T-helper 2 cell (primary cell): ENCODE measurements around the gene SSC5D.
"Not testable (repeated sequence)": the region's sequence is repeated elsewhere in the genome, so short reads cannot be mapped to it uniquely, and the experiment has no call there.

Experiments used
- DNase-seq, 5 experiments: peaks; one replicate each; pipeline versions ENCODE4 v3.0.0 to v3.0.0-alpha.2; 2012 to 2022
- total RNA-seq, 2 donors: gene quantifications; one replicate each; lab custom pipeline; 2026; lab: John Stamatoyannopoulos, UW

The SSC5D gene
- 0.31 to 0.74 reads per million in 2 donors for total RNA-seq

DNA sequence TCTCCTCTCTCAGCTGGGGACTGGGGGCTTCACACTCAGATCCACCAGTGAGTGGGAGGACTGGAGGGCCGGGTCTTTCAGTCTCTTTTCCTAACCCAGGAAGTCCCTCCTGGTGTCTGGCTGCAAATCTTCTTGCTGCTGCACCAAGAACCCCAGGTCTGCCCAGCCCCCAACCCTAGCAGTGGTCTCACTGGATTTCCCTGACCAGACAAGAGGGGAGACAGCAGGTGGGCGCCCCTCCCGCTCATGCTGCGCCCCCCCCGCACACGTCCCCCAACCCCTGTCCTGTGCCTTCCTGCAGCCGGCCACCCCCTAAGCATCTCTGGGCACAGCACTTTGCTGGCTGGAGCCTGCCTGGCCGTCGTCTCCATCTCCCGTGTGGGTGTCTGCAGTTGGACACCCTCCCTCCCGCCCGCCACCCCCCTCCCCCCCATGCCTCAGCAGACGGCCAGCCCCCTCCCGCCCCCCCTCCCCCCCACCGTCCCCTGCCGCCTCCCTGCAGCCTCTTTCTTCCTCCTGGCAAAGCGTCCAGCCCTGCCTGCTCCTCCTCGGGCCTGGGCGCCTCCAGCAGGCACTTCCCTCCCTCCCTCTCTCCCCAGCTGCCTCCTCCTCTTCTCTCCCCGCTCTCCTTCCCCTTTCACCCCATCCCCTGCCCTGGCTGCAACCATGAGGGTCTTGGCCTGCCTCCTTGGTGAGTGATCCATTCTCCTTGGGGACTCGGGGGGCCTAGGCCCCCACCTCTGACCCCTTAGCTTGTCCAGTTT, at the start of gene SSC5D:
Gene SSC5D, plus strand, starts transcription at position 513 of the 764 bp plus-strand sequence. Its CDS starts 154 bp downstream, at position 667.
- DNase-seq, result no peak

DNA sequence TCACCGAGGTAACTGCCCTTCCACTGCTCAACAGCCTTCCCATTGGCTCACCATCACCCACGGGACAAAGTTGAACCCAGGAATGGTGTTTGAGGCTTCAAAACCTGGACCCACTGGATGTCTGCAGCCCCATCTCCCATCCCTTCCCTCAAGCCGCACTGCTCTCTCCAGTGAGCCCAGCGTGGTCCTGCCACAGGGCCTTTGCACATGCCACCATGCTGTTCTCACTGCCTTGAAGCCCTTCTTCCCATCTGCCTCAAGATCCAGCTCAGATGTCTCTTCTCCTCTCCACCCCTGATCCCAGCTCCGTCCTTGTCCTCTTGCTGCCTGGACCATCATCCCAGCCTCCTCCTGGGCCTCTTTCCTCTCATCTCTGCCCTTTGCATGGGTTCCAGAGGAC, 49.2 kb upstream of the SSC5D start:
- no peak for DNase-seq

GRCh38 chr19:55440411-55441105, 47.7 kb upstream of the SSC5D start:
- DNase-seq, result no peak

- DNase-seq, result no peak
These were observed 46.9 kb upstream of the SSC5D start for GRCh38 chr19:55441319-55441691.

GRCh38 chr19:55441692-55442321, 46.4 kb upstream of the SSC5D start:
- DNase-seq, result no peak

DNA sequence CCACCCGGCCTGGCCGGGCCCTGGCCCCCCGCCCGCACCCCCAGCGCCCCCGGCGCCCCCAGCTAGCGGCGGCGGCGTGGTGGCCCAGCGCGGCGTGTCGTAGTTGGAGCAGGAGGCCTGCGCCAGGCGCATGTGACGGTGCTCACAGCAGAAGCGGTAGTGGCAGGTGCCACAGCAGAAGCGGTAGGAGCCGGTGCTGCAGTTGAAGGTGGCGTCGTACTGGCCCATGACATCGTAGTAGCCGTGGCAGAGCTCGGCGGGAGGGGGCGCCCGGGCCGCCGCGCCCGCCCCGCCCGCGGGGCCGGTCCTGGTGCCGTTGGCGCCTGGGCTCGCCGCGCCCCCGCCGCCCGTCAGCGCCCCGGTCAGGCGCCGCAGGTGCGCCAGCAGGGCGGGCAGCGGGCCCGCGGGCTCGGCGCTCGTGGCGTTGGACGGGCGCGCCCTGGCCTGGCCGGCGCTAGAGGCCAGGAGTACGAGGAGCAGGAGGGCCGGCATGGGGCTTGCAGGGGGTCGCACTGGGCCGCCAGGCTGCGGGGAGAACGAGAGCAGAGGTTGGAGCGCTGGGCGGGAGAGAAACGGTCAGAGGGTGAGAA, 45.8 kb upstream of the SSC5D start:
- no peak for DNase-seq

GRCh38 chr19:55443045-55443823, 45.0 kb upstream of the SSC5D start, which contains the start of gene SHISA7:
Gene SHISA7 (minus strand): TSS chr19:55443300. CDS start chr19:55442863, 437 bp downstream.
- DNase-seq, result no peak

DNA sequence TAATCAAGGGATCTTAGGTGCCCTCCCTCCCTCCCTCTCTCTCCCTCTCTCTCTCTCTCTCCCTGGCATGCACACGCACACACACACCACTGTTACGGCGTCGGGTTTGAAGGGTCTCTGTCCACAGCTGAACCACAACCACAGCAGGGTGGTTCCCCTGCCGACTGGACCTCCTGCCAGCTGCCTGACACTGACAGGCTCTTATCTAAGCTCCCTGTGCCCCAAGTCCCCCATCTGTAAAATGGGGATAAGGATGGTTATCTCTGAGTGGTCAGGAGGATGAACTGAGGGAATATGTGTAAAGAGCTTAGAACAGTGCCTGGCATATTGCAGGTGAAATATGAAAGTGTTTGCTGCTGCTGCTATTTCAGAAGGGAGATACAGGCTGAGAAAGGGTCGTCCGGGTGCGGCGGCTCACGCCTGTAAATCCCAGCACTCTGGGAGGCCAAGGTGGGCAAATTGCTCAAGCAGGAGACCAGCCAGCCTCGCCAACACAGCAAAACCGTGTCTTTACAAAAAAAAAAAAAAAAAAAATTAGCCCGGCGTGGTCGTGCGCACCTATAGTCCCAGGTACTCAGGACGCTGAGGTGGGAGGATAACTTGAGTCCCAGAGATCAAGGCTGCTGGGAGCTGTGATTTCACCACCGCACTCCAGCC, 44.3 kb upstream of the SSC5D start:
- no peak for DNase-seq

- no peak for DNase-seq
These were observed 43.6 kb upstream of the SSC5D start for GRCh38 chr19:55444646-55445045.

DNA sequence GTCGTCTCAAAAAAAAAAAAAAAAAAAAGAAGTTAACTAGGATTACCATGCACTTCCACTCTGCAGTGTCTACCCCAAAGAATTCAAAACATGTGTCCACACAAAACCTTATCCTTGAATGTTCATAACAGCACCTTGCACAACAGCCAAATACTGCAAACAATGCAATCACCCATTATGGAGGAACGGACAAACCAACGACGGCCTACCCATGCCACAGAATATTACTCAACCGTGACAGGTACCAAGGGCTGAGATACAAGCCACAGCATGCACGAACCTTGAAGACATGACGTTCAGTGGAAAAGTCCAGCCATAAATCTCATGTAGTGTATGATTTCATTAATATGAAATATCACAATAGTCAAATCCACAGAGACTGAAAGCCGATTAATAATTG, 42.2 kb upstream of the SSC5D start:
- DNase-seq, result no peak

DNA sequence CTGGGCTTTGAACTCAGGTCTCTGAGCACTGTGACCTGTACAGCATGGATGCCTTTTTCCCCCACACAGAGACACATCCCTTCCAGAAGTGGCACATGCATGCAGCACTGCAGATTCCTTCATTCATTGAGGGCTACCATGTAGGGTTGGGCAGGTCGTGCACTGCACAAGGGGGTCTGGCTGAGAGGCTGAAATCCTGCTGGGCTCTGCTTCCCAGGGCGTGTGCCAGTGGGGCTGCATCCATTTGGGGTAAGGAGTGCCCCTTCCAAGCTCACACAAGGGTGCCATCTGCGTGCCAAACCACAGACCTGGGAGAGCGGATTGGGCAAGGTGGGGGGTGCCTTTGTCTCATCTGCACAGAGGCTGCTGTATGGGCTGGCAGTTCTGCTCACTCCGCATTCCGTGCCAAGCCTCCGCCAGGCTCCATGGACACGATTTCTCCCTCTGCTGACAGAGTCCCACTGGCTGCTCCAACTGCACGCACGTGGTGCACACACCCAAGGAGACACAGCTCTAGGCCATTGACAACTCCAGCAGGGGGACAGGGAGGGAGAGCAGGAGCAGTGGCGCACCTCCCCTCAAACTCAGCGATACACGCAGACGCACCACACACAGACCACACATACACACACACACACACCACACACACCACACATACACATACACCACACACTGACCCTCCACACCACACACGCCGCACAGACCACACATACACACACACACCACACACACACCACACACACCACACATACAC, 40.6 kb upstream of the SSC5D start:
- no peak for DNase-seq

- DNase-seq, result not testable (repeated sequence)
These were observed 40.1 kb upstream of the SSC5D start for GRCh38 chr19:55448175-55448490.

DNA sequence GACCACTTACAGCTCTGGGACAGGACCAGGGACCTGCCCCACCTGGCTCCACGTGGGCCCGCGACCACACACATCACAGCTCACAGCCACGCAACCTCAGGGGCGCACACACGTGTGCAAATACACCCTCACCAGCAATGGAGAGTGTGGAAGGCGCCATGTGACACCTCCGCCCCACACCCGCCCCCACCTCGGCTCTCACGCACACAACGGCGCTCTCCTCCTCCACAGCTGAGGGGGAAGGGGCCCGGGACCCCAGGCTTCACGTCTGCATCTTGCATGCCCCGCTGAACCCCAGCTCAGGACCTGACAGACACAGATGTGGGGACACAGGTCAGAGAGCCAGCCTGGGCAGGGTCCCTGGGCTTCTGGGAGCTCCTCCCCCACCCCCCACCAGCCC, 38.8 kb upstream of the SSC5D start:
- no peak for DNase-seq

GRCh38 chr19:55451163-55451964, 36.9 kb upstream of the SSC5D start:
- no peak for DNase-seq

DNA sequence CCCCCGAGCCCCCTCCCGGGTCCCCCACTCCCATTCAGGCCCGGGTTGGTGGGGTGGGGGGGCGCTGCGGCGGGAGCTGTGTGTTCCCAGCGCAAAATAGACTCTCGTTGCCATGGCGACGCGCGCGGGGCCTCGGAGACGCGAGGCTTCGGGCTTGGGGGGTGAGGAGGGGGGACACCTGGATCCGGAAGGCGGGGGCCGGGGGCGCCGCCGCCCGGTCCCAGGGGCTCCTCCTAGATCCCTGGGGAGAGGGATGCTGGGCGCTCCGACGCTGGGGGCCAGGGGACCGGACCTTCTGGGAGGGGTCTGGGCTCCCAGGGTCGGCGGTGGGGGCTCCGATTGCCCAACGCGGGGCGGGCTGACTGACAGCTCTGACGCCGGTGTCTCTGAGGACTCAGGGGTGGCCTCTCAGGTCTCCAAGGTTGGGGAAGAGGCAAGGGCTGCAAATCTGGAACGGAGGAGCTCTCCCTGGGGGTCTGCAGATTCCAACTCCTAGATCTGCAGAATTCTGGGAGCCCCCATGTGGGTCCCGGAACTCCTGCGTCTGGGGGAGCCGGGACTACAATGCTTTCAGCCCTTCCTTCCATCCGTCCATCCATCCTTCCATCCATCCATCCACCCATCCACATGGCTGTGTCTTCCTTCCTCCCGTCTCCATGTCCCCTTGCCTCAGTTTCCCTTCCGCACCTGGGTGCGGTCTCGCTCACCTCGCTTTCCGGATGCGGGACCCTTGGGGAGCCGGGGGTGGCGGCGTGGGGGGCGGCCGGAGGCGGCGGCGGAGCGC, 36.1 kb upstream of the SSC5D start:
- DNase-seq, result no peak

DNA sequence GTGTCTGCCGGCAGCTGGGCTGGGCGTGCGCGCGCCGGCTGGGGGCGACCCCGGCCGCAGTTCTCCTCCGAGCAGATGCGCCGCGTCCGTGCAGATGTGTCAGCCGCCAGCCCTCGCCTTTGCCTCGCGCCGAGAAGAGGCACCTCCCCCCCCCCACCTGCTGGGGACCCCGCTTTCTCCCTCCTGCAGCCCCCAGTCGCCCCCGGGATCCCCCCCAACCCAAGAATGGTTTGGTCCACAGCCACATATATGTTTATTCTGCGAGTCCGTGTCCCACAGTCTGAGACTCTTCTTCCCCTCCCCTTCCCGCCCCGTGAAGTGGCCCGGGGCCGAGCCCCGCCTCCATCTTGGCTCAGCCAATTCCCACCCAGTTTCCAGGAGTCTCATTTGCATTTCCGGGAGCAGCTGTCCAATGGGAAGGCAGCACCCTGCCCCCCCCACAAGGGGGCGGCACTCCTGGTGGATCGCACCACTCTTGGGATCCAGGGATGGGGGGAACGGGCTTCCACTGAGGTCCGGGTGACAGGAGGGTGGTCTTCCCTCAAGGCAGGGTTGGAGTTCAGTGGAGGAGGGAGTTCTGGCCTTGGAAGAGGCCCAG, 35.4 kb upstream of the SSC5D start:
- DNase-seq, result peak in 3 of 5 experiments; percentile 24 to 62 (median 27)

- no peak for DNase-seq
These were observed 34.5 kb upstream of the SSC5D start for GRCh38 chr19:55453511-55454260.

DNA sequence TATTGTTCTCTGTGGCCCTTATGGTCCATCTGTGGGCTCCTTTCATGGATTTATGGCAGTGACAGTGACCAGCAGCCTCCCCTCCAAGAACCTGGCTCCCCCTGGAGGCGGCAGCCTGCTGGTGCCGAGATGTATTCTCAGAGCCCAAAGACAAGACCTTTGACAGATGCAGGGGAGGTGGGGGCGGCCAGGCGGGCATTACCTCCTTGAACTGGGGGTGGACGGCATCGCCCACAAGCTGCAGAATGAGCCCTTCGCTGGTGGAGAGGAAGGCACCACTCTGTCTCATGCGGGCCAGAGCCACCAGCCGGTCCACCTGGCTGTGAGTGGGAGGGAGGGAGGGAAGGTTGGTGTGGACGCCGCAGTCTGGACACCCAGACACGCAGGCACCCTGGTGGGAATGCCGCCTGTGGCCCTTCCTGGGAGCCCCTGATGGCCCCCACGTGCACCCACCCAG, 33.4 kb upstream of the SSC5D start:
- DNase-seq, result peak in 3 of 5 experiments; percentile 17 to 56 (median 37)
